AG09309 (cell line): ENCODE measurements around the gene POLD2.
A peak's percentile ranks its signal among the peaks of the same experiment; 100 is the strongest.

Experiments used
- DNase-seq: peaks from one replicate; pipeline ENCODE4 v3.0.0-alpha.2; 2010; ENCODE audit warnings: low read depth
- H3K4me3 ChIP-seq: 2 replicates; pipeline ENCODE4 v1.5.1; 2011; ENCODE audit warnings: mild to moderate bottlenecking, low read depth, low read length, moderate library complexity; ENCODE audit not compliant: control insufficient read depth
- CTCF ChIP-seq: IDR thresholded peaks from 2 replicates; pipeline ENCODE4 v1.5.1; 2011; ENCODE audit warnings: mild to moderate bottlenecking, low read depth, low read length, inconsistent platforms; ENCODE audit not compliant: insufficient read depth, control insufficient read depth; ENCODE audit errors: missing control alignments

POLD2 gene

DNA sequence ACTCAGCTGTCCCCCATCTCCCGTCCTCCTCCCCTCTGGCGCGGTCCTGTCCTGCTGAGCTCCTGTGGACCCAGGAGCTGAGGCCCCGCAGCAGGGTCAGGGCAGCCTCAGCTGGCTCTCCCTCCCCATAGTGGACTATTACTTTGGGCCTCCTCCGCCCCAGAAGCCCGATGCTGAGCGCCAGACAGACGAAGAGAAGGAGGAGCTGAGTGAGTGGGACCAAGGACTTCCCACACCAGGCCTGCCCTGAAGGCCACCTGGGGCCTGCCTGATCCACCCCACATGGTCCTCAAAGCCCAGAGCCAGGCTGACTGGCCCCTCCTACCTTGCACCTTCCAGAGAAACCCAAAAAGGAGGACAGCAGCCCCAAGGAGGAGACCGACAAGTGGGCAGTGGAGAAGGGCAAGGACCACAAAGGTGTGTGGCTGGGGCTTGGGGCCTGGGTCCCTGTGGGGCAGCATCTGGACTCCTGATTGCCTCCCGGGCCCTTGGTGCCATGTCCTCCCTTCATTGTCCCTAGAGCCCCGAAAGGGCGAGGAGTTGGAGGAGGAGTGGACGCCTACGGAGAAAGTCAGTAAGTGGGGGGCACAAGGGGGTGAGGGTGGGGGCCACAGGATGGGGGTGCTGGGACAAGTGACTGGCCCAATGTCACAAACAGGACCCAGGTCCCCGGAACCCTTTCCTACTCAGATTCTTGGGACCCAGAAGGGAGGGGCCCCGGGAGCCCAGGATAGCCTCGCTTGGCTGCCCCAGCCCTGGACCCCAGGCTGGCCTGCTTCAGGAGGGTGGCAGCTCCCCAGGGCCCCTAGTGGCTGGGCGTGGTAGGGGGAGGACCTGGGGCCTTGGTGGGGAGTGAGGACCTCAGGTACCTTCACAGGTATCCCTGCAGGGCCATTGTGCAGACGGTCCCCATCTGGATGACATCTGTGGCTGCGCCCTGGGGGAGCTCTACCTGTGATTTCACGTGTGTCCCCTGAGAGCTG is 14.3 kb downstream of the POLD2 start:
- no peak for DNase-seq
- no peak overlapping the region for H3K4me3 ChIP-seq
- TF ChIP-seq CTCF: peak; percentile 12

- DNase-seq: no peak
- TF ChIP-seq CTCF: no peak
- H3K4me3 ChIP-seq: peak overlapping the region; percentile 62
Observed at GRCh38 chr7:44107961-44108767, 15.2 kb downstream of the POLD2 start.

DNA sequence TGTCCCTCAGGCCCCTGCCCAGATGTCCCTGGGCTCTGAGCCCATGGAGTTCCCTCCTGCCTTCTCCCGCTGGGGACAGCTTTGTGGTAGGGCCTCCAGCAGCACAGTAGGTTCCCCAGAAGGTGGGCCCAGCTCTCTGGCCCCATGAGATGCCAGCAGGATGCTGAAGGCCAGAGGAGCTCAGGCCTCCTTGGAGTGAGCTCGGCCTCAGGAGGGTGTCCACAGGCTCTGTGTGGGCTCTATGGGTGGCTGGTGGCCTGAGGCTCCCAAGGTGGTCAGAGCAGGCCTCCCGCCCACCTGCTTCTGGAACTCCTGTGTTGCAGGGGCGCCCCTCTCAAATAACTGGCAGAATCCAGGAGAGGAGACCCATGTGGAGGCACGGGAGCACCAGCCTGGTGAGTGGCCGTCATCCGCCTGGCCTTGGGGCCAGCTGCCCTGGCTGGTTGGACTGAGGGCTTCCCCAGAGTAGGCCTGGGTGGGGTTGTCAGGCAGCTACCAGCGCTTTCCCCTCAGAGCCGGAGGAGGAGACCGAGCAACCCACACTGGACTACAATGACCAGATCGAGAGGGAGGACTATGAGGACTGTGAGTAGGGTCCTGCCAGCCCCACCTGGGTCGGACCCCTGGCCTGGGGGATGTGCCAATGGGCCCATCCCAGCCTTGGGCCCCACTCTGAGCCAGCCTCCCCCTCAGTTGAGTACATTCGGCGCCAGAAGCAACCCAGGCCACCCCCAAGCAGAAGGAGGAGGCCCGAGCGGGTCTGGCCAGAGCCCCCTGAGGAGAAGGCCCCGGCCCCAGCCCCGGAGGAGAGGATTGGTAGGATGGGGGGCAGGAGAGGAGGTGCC is 16.0 kb downstream of the POLD2 start:
- DNase-seq: no peak
- TF ChIP-seq CTCF: no peak
- peak overlapping the region; percentile 62 for H3K4me3 ChIP-seq

DNA sequence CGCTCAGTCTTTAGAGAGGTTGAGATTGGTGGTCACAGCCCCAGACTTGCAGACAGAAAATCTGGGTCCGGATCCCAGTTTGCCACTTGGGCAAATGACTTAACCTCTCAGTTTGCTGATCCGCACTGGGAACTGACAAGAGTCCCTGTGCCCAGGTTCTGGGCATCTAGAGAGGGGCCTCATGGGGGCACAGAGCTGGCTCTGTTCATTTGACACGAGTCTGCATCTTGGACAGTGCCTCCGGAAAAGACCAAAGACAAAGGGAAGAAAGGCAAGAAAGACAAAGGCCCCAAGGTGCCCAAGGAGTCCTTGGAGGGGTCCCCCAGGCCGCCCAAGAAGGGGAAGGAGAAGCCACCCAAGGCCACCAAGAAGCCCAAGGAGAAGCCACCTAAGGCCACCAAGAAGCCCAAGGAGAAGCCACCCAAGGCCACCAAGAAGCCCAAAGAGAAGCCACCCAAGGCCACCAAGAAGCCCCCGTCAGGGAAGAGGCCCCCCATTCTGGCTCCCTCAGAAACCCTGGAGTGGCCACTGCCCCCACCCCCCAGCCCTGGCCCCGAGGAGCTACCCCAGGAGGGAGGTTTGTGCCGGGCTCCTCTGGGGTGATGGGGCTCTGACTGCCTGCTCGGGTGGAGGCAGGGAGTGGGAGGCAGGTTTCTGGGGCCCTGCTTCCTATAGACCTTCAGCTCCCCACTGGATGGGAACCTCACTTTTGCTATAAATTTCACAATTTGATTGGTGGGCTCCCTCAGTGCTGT is 16.9 kb downstream of the POLD2 start:
- DNase-seq: no peak
- TF ChIP-seq CTCF: no peak
- peak overlapping the region; percentile 62 for H3K4me3 ChIP-seq

- DNase-seq: no peak
- peak overlapping the region; percentile 62 for H3K4me3 ChIP-seq
- TF ChIP-seq CTCF: no peak
Observed at GRCh38 chr7:44105832-44106231, 17.5 kb downstream of the POLD2 start.
